ENCODE measurements around the gene NRP1. TPM values are rescaled to one million over a fixed set of nuclear protein-coding genes. Genes with fewer than 3 reads are reported as not detected.

Gene NRP1
- total and polyA plus RNA-seq, 2 donors (not counting 3 experiments of a cell fraction or from before 2014, with no cell fraction given): 122 to 306 TPM

GRCh38 chr10:33303988-33304387 lies 30.5 kb downstream of the NRP1 start:
- peaks cover 94% of the 10 kb centered on the region for H3K79me2 ChIP-seq (ENCODE audit: control insufficient read depth, insufficient read depth, low read length)
- H3K9me1 ChIP-seq (replicated peaks; ENCODE audit: control insufficient read depth, extremely low read depth, insufficient read depth, low read length): no peaks in the 10 kb centered on the region
- ChIA-PET POLR2A (no interaction called here), CTCF (interaction anchor here (1.0 to 1.1 kb wide), 2 partner anchors 24 to 111 kb away, joined by 3 read pairs; no protein-coding TSS in a partner anchor)
- H3K36me3 ChIP-seq (ENCODE audit: control insufficient read depth in 2 of 2, extremely low read depth in 1 of 2, insufficient read depth in 2 of 2, low read length in 2 of 2): peaks cover 4 to 5% of the 10 kb centered on the region in 2 experiments
- no peak for DNase-seq (ENCODE audit: low read depth, low spot score)
- H2AFZ ChIP-seq (ENCODE audit: low read depth, low read length): no peak overlapping the region
- FAIRE-seq: no peak
- no peaks in the 10 kb centered on the region for H3K27me3 ChIP-seq (ENCODE audit: control insufficient read depth in 2 of 2, insufficient read depth in 2 of 2, low read length in 2 of 2)
- no peak for TF ChIP-seq FOS (IDR thresholded peaks at IDR 0.05; ENCODE audit: borderline replicate concordance, insufficient read depth, low read length)
- no peak for TF ChIP-seq JUN (IDR thresholded peaks at IDR 0.05; ENCODE audit: borderline replicate concordance, insufficient read depth, insufficient read length, low read depth)
- TF ChIP-seq EZH2 (IDR thresholded peaks at IDR 0.05; ENCODE audit: borderline replicate concordance, low read depth, low read length, severe bottlenecking): no peak
- TF ChIP-seq POLR2A (IDR thresholded peaks at IDR 0.05; ENCODE audit: low read depth, low read length): no peak
- TF ChIP-seq MYC (IDR thresholded peaks at IDR 0.05; ENCODE audit: low read depth, low read length): no peak
- TF ChIP-seq POLR2AphosphoS5 (IDR thresholded peaks at IDR 0.05; ENCODE audit: insufficient read depth, low read depth, low read length): no peak
- TF ChIP-seq GATA2 (IDR thresholded peaks at IDR 0.05; ENCODE audit: insufficient read depth, insufficient read length, low read depth, low read length): no peak
- no peak for TF ChIP-seq MAX (IDR thresholded peaks at IDR 0.05; ENCODE audit: insufficient read depth, insufficient read length)
- intact Hi-C loops (cut with micrococcal nuclease) (loop anchor here (2.0 kb wide), 1 partner anchor 31 kb away; no protein-coding TSS in a partner anchor), dilution Hi-C loops (cut with MboI; ENCODE audit: extremely low pct_ligation_motif_present, low sequenced_read_pairs) (no loop called here)
- BruUV-seq (replicated peaks): no TSS peak
- no peak overlapping the region for H3K9ac ChIP-seq (replicated peaks; ENCODE audit: extremely low read depth, insufficient read depth, low read length)
- peaks cover 33% of the 10 kb centered on the region for H3K4me1 ChIP-seq (ENCODE audit: control insufficient read depth, extremely low read depth, insufficient read depth, low read length)
- no peaks in the 10 kb centered on the region for H4K20me1 ChIP-seq (replicated peaks; ENCODE audit: control insufficient read depth, extremely low read depth, insufficient read depth, low read length)
- no peak overlapping the region for H3K4me3 ChIP-seq (replicated peaks in 1 of 3; ENCODE audit: insufficient read depth in 1 of 3, low read depth in 1 of 3, low read length in 3 of 3)
- H3K9me3 ChIP-seq (replicated peaks; ENCODE audit: control insufficient read depth, insufficient read depth, low read length): no peaks in the 10 kb centered on the region
- no peak overlapping the region for H3K4me2 ChIP-seq (ENCODE audit: insufficient read depth, low read length)
- H3K27ac ChIP-seq (ENCODE audit: insufficient read depth, low read depth, low read length): no peak overlapping the region

Data from endothelial cell of umbilical vein (primary cell).